K562 (cell line): ENCODE results near the gene SFI1. TPM values are rescaled to one million over a fixed set of nuclear protein-coding genes. Genes with fewer than 3 reads are reported as not detected.
A peak's percentile ranks its signal among the peaks of the same experiment; 100 is the strongest.

ENCODE experiments used
- ATAC-seq: fragments of 200-7000 bp; cut with Tn5 transposase; 3 replicates; pipeline ENCODE4 v1.9.1; 2020; ENCODE audit warnings: moderate library complexity
- BruUV-seq: library from RNA; stranded (reverse); fragments of 400-500 nt; replicated peaks from 2 replicates; lab custom pipeline; 2021; lab: Mats Ljungman, UMichigan
- CTCF ChIA-PET: fragments of 300-600 bp; formaldehyde crosslinking; extraction: SDS; loops from one replicate; lab custom pipeline; 2021; ENCODE audit warnings: low intra/inter-chr PET ratio; lab: Yijun Ruan, JAX
- POLR2A ChIA-PET: fragments of 300-600, 350-650 bp; sonication (Branson Sonifier 250); formaldehyde crosslinking; extraction: SDS; loops from one replicate; lab custom pipeline; 2021; ENCODE audit warnings: antibody characterized with exemption, inconsistent platforms; lab: Yijun Ruan, JAX
- DNase-seq, 4 experiments: peaks; one replicate each; pipeline versions ENCODE4 v3.0.0 to v3.0.0-alpha.2; 2011 to 2018; ENCODE audit warnings: low spot score in 3 of 4, mixed read lengths in 3 of 4; ENCODE audit errors: extremely low read depth in 1 of 4
- FAIRE-seq: peaks from 2 replicates; lab custom pipeline; 2011; peaks lifted over from hg19 to GRCh38; lab: Jason Lieb, UNC
- H2AFZ ChIP-seq: 2 replicates; pipeline ENCODE4 v1.6.0; 2011; ENCODE audit warnings: low read depth, low read length, control low read depth, inconsistent platforms
- H3K27ac ChIP-seq: fragments of 200-600 bp; 3 replicates; pipeline ENCODE4 v1.8.0; 2011; ENCODE audit warnings: low read depth, mild to moderate bottlenecking, control low read depth, inconsistent platforms, low read length, moderate library complexity, mixed read lengths; ENCODE audit errors: extremely low read depth
- H3K27me3 ChIP-seq, 2 experiments: fragments of 300-600 bp in 1 of 2; 2 replicates in 1 of 2; 3 replicates in 1 of 2; pipeline versions ENCODE4 v1.6.0 to v1.8.0; 2011; ENCODE audit warnings: inconsistent platforms in 2 of 2, low read length in 2 of 2, mild to moderate bottlenecking in 1 of 2, mixed read lengths in 1 of 2, moderate library complexity in 1 of 2; ENCODE audit not compliant: control insufficient read depth in 2 of 2, insufficient read depth in 2 of 2
- H3K36me3 ChIP-seq: fragments of 300-600 bp; 3 replicates; pipeline ENCODE4 v1.8.0; 2011; ENCODE audit warnings: mild to moderate bottlenecking, low read length, inconsistent platforms; ENCODE audit not compliant: control insufficient read depth, insufficient read depth
- H3K4me1 ChIP-seq, 2 experiments: fragments of 200-600 bp in 1 of 2; replicated peaks in 1 of 2; 2 replicates in 1 of 2; 3 replicates in 1 of 2; pipeline versions ENCODE4 v1.5.1 to v1.8.0; 2011; ENCODE audit warnings: inconsistent platforms in 2 of 2, low read length in 2 of 2, mild to moderate bottlenecking in 1 of 2, mixed read lengths in 1 of 2, moderate library complexity in 1 of 2; ENCODE audit not compliant: control insufficient read depth in 2 of 2, insufficient read depth in 2 of 2
- H3K4me2 ChIP-seq: 2 replicates; pipeline ENCODE4 v1.6.1; 2011; ENCODE audit warnings: low read length, control low read depth, inconsistent platforms, mixed read lengths; ENCODE audit not compliant: insufficient read depth
- H3K4me3 ChIP-seq: fragments of 200-600 bp; sonication (generic), shearing (Covaris generic); 2 replicates; pipeline ENCODE4 v1.5.1; 2016; ENCODE audit warnings: control low read depth, inconsistent platforms
- H3K79me2 ChIP-seq: fragments of 200-600 bp; 3 replicates; pipeline ENCODE4 v1.8.0; 2011; ENCODE audit warnings: low read length, inconsistent platforms; ENCODE audit not compliant: control insufficient read depth, insufficient read depth
- H3K9ac ChIP-seq, 2 experiments: 2 replicates each; pipeline versions ENCODE4 v1.6.0 to v1.6.1; 2011; ENCODE audit warnings: low read depth in 2 of 2, low read length in 2 of 2, control low read depth in 1 of 2, inconsistent platforms in 1 of 2, mild to moderate bottlenecking in 1 of 2, mixed read lengths in 1 of 2; ENCODE audit not compliant: insufficient read depth in 1 of 2
- H3K9me1 ChIP-seq: one replicate; pipeline ENCODE4 v1.6.0; 2011; ENCODE audit warnings: inconsistent platforms, mild to moderate bottlenecking, low read length, moderate library complexity; ENCODE audit not compliant: control insufficient read depth, insufficient read depth
- H3K9me3 ChIP-seq: replicated peaks from 2 replicates; pipeline ENCODE4 v1.5.1; 2011; ENCODE audit warnings: low read depth, low read length, inconsistent platforms; ENCODE audit not compliant: control insufficient read depth, insufficient read depth
- H4K20me1 ChIP-seq: replicated peaks from 2 replicates; pipeline ENCODE4 v1.6.1; 2011; ENCODE audit warnings: low read length, inconsistent platforms, mixed read lengths; ENCODE audit not compliant: control insufficient read depth, insufficient read depth
- ARID1B ChIP-seq: fragments of 450-650 bp; IDR thresholded peaks from 2 replicates; pipeline ENCODE4 v1.6.1; 2016; ENCODE audit warnings: antibody characterized with exemption, mild to moderate bottlenecking, inconsistent platforms
- ATF1 ChIP-seq, 2 experiments: fragments of 450-650 bp in 1 of 2; IDR thresholded peaks; 2 replicates each; pipeline ENCODE4 v1.6.1; 2016; ENCODE audit warnings: missing compliant biosample characterization in 1 of 2, missing genetic modification characterization in 1 of 2
- EP400 ChIP-seq: fragments of 450-650 bp; IDR thresholded peaks from 2 replicates; pipeline ENCODE4 v1.6.1; 2017; ENCODE audit warnings: antibody characterized with exemption, mild to moderate bottlenecking, moderate library complexity
- FOXK2 ChIP-seq, 2 experiments: fragments of 450-650 bp; IDR thresholded peaks in 1 of 2; conservative IDR thresholded peaks in 1 of 2; 2 replicates each; pipeline ENCODE4 v1.6.1; 2016; ENCODE audit warnings: low read depth in 2 of 2, mild to moderate bottlenecking in 1 of 2
- L3MBTL2 ChIP-seq: fragments of 450-650 bp; IDR thresholded peaks from 2 replicates; pipeline ENCODE4 v1.6.1; 2016; ENCODE audit warnings: mild to moderate bottlenecking, moderate library complexity
- MAZ ChIP-seq, 2 experiments: fragments of 450-650 bp in 1 of 2; sonication (generic) in 1 of 2; formaldehyde crosslinking; IDR thresholded peaks in 1 of 2; conservative IDR thresholded peaks in 1 of 2; 2 replicates each; pipeline versions ENCODE4 v1.4.0 to v1.5.0; 2020; ENCODE audit warnings: mild to moderate bottlenecking in 1 of 2, missing genetic modification reagents in 1 of 2
- MBD2 ChIP-seq: sonication (generic); IDR thresholded peaks from 2 replicates; pipeline ENCODE4 v1.6.1; 2016; ENCODE audit warnings: low read depth, borderline replicate concordance
- NRF1 ChIP-seq, 2 experiments: fragments of 450-650 bp; IDR thresholded peaks in 1 of 2; conservative IDR thresholded peaks in 1 of 2; 2 replicates each; pipeline ENCODE4 v1.6.1; 2014; ENCODE audit warnings: mild to moderate bottlenecking in 2 of 2
- TCFL5 ChIP-seq: fragments of 250-450 bp; sonication (Bioruptor Pico); conservative IDR thresholded peaks from 2 replicates; pipeline ENCODE4 v1.6.1; 2021; ENCODE audit warnings: mild to moderate bottlenecking, moderate library complexity, matching md5 sums
- TEAD4 ChIP-seq, 2 experiments: sonication (generic) in 1 of 2; formaldehyde crosslinking in 1 of 2; IDR thresholded peaks; 2 replicates each; pipeline versions ENCODE4 v1.6.1 to v1.8.0; 2012 to 2022; ENCODE audit warnings: borderline replicate concordance in 1 of 2, inconsistent platforms in 1 of 2, low read length in 1 of 2, mild to moderate bottlenecking in 1 of 2, missing genetic modification reagents in 1 of 2
- ZNF384 ChIP-seq: IDR thresholded peaks from 2 replicates; pipeline ENCODE4 v1.6.1; 2012; ENCODE audit warnings: low read depth, low read length, improper control_type of control experiment
- WGBS: fragments of 100-300 bp; shearing (Covaris generic); methylation state at CpG from one replicate; pipeline ENCODE4 v1.1.6; 2016; ENCODE audit warnings: low coverage, mixed read lengths; ENCODE audit not compliant: insufficient coverage; ENCODE audit errors: missing lambda C conversion rate; 5-methylcytosine and 5-hydroxymethylcytosine counted together
- in situ Hi-C: fragments of 300-500 bp; cut with MboI; formaldehyde crosslinking; loops from 4 replicates; pipeline ENCODE4 v1.15.0; 2018; ENCODE audit warnings: inconsistent platforms, mixed read lengths
- intact Hi-C: fragments of 100-400 bp; cut with micrococcal nuclease; formaldehyde crosslinking; loops from 2 replicates; pipeline ENCODE4 v1.14.2; 2022
- polyA plus RNA-seq, 8 experiments: library from polyadenylated mRNA; depleted of rRNA in 4 of 8; stranded (reverse) in 5 of 8; unstranded in 3 of 8; fragments of >200 nt; fragmentation: Nextera tagmentation in 2 of 8; fragmentation: Illumina TruSeq in 1 of 8; extraction: Ambion mirVana in 2 of 8; extraction: Trizol in 1 of 8; gene quantifications; 2 replicates each; pipeline versions ENCODE4 v1.2.1 to v1.2.3, GENCODE V29; 2011 to 2014; ENCODE audit warnings: inconsistent platforms in 1 of 8, missing spikeins in 1 of 8
- total RNA-seq, 7 experiments: library from RNA; depleted of rRNA in 6 of 7; stranded (reverse); fragments of >200 nt in 6 of 7; fragmentation: Illumina TruSeq in 2 of 7; extraction: Trizol in 2 of 7; gene quantifications; 2 replicates each; pipeline versions ENCODE4 v1.2.1 to v1.2.3, GENCODE V29; 2011 to 2021; ENCODE audit warnings: low replicate concordance in 1 of 7
- TF ChIP-seq, protein P1 (sequence below): fragments of 450-650 bp; formaldehyde crosslinking; IDR thresholded peaks from 2 replicates; pipeline ENCODE4 v1.4.0; 2022; ENCODE audit warnings: missing genetic modification characterization
- TF ChIP-seq, protein P2 (sequence below): sonication (generic); IDR thresholded peaks from 2 replicates; pipeline ENCODE4 v1.6.1; 2016
- TF ChIP-seq, protein P3 (sequence below), 2 experiments: fragments of 450-650 bp; conservative IDR thresholded peaks; 2 replicates each; pipeline ENCODE4 v1.6.1; 2017; ENCODE audit warnings: mild to moderate bottlenecking in 2 of 2, moderate library complexity in 2 of 2

Gene SFI1
- total and polyA plus RNA-seq, 9 of the 15 experiments (the other 6 are each of a cell fraction or from before 2014, with no cell fraction given): 3.0 to 25.6 (median 14.1) TPM

DNA sequence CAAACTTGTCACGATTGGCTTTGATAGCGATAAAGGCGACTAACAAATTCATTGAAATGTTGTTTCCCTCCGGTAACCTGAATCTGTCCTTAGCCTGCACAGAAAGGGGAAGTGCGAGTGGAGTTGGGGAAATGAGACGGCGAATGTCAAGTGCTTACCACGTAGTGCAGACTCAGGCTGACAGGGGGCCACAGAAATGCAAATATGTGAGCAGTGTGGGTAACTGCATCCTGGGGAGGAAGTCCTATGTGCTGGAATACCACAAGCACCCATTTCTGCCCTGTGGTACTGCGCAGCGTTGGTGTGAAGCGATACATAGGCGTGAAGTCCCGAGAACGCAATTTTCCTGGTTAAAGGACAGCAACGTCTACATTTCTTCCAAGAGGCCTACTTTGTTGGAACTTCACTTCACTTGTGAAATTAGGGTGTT lies 5.8 kb upstream of the SFI1 start:
- peak; percentile 83 for ATAC-seq
- in situ Hi-C loops (no loop called here), intact Hi-C loops (loop anchor here (2.0 kb wide), 1 partner anchor 140 kb away; no protein-coding TSS in a partner anchor)
- H3K9ac ChIP-seq: peak overlapping the region; percentile 97 to 98
- 0% methylated on average over 15 of the region's 15 CpGs for WGBS
- H3K4me2 ChIP-seq: peak overlapping the region; percentile 95
- FAIRE-seq: peak; percentile 90
- peak overlapping the region; percentile 95 for H3K27ac ChIP-seq
- peaks cover 19 to 26% of the 10 kb centered on the region in 2 experiments; a peak in 4 of 5 replicates for H3K4me1 ChIP-seq
- no peaks in the 10 kb centered on the region for H3K27me3 ChIP-seq
- peak overlapping the region; percentile 73 for H3K4me3 ChIP-seq
- TSS peak; percentile 75 for BruUV-seq
- CTCF ChIA-PET: no interaction called here
- H3K79me2 ChIP-seq: peaks cover 47% of the 10 kb centered on the region
- no peaks in the 10 kb centered on the region for H3K9me3 ChIP-seq
- peak; percentile 15 to 80 (median 38) for DNase-seq
- no peaks in the 10 kb centered on the region for H4K20me1 ChIP-seq
- peak overlapping the region; percentile 89 for H2AFZ ChIP-seq
- H3K36me3 ChIP-seq: peaks cover 26% of the 10 kb centered on the region
- POLR2A ChIA-PET: interaction anchor here (1.0 kb wide), 1 partner anchor 113 kb away, joined by 4 read pairs; no protein-coding TSS in a partner anchor
- H3K9me1 ChIP-seq: no peaks in the 10 kb centered on the region
- TF ChIP-seq, protein P1, sequence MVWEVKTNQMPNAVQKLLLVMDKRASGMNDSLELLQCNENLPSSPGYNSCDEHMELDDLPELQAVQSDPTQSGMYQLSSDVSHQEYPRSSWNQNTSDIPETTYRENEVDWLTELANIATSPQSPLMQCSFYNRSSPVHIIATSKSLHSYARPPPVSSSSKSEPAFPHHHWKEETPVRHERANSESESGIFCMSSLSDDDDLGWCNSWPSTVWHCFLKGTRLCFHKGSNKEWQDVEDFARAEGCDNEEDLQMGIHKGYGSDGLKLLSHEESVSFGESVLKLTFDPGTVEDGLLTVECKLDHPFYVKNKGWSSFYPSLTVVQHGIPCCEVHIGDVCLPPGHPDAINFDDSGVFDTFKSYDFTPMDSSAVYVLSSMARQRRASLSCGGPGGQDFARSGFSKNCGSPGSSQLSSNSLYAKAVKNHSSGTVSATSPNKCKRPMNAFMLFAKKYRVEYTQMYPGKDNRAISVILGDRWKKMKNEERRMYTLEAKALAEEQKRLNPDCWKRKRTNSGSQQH (CRISPR knock-in tag): no peak
- TF ChIP-seq TEAD4 (IDR thresholded peaks at IDR 0.05; ENCODE audit: low read length): peak; percentile 18; the same call in 1 of the 2 replicates
- TF ChIP-seq TEAD4 (CRISPR knock-in tag; IDR thresholded peaks at IDR 0.05; ENCODE audit: borderline replicate concordance): no peak
- TF ChIP-seq ATF1 (CRISPR knock-in tag; IDR thresholded peaks at IDR 0.05): no peak
- 0 out of 2 replicates have a peak, but pooled peaks have one; percentile 28 for TF ChIP-seq ATF1 (tag; IDR thresholded peaks at IDR 0.05)
- TF ChIP-seq L3MBTL2: 0 out of 2 replicates have a peak, but pooled peaks have one; percentile 34
- TF ChIP-seq EP400: peak; percentile 16; the same call in 1 of the 2 replicates
- TF ChIP-seq MAZ (CRISPR knock-in tag; conservative IDR thresholded peaks at IDR 0.05 in 1 of 2, IDR thresholded peaks at IDR 0.05 in 1 of 2): peak in 1 of 2 experiments; percentile 12; a peak in 1 of 4 replicates
- TF ChIP-seq, protein P2, sequence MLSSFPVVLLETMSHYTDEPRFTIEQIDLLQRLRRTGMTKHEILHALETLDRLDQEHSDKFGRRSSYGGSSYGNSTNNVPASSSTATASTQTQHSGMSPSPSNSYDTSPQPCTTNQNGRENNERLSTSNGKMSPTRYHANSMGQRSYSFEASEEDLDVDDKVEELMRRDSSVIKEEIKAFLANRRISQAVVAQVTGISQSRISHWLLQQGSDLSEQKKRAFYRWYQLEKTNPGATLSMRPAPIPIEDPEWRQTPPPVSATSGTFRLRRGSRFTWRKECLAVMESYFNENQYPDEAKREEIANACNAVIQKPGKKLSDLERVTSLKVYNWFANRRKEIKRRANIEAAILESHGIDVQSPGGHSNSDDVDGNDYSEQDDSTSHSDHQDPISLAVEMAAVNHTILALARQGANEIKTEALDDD: peak; percentile 66
- TF ChIP-seq ZNF384: no peak
- TF ChIP-seq, protein P3, sequence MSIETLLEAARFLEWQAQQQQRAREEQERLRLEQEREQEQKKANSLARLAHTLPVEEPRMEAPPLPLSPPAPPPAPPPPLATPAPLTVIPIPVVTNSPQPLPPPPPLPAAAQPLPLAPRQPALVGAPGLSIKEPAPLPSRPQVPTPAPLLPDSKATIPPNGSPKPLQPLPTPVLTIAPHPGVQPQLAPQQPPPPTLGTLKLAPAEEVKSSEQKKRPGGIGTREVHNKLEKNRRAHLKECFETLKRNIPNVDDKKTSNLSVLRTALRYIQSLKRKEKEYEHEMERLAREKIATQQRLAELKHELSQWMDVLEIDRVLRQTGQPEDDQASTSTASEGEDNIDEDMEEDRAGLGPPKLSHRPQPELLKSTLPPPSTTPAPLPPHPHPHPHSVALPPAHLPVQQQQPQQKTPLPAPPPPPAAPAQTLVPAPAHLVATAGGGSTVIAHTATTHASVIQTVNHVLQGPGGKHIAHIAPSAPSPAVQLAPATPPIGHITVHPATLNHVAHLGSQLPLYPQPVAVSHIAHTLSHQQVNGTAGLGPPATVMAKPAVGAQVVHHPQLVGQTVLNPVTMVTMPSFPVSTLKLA (conservative IDR thresholded peaks at IDR 0.05): 0 out of 4 replicates have a peak, but pooled peaks of 1 of the 2 experiments have one; percentile 5
- TF ChIP-seq NRF1 (conservative IDR thresholded peaks at IDR 0.05 in 1 of 2, IDR thresholded peaks at IDR 0.05 in 1 of 2): peak; percentile 66 to 74
- TF ChIP-seq FOXK2 (conservative IDR thresholded peaks at IDR 0.05 in 1 of 2, IDR thresholded peaks at IDR 0.05 in 1 of 2; ENCODE audit: low read depth in 2 of 2): peak; percentile 36 to 63; a peak in 1 of 4 replicates
- no peak; the same call in 1 of the 2 replicates for TF ChIP-seq MBD2
- TF ChIP-seq TCFL5: no peak
- TF ChIP-seq ARID1B: peak; percentile 48; the same call in 1 of the 2 replicates
